Measurements from ENCODE around the gene TAPBPL. TPM values are rescaled to one million over a fixed set of nuclear protein-coding genes. Genes with fewer than 3 reads are reported as not detected.

Gene TAPBPL
- total RNA-seq, 2 donors from 2014 or later = 11.8 to 15.2 TPM

DNA sequence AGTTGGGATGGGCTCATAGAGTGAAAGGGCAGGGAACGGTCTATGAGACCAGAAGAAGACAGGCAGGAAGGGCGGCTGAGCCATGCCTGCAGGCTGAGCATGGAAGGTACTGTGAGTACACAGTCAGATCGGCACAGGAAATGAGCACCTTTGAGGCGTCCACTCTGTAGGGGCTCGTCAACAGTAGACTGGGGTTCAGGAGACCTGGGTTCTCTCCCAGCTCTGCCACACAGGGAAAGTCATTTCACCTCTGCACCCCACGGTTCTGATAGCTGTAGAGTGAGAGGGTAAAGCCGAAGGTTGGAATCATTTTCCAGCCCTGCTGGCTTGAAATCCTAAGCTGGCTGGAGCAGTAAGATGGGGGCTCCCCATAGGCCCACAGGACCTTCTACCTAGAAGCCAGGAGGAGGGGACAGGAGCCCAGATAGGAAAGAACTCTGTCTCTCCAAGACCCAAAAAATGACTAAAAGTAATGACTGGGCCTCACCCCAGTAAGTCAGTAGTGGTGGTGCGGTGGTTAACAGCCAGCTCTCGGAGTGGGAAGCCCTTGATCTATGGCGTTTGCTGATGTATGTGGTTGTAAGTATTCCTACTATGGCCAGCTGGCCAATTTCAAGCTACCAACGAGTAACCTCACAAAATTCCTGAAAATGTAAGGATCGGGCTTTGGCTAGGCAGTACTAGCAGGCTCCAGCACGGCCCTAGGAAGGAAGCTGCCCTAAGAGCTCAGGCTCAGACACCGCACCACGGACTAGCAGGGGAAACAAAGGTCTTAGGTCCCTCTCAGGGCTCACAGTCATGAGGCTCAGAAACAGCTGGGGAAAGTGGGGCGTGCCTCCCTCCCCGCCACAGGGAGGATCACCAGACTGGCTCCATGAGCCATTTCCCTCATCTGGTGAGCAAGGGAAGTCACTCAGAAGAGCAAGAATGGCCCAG, 17.4 kb upstream of the TAPBPL start:
- intact Hi-C loops (cut with DNase I) = no loop called here
- ATAC-seq = no peak
- no peak for DNase-seq

DNA sequence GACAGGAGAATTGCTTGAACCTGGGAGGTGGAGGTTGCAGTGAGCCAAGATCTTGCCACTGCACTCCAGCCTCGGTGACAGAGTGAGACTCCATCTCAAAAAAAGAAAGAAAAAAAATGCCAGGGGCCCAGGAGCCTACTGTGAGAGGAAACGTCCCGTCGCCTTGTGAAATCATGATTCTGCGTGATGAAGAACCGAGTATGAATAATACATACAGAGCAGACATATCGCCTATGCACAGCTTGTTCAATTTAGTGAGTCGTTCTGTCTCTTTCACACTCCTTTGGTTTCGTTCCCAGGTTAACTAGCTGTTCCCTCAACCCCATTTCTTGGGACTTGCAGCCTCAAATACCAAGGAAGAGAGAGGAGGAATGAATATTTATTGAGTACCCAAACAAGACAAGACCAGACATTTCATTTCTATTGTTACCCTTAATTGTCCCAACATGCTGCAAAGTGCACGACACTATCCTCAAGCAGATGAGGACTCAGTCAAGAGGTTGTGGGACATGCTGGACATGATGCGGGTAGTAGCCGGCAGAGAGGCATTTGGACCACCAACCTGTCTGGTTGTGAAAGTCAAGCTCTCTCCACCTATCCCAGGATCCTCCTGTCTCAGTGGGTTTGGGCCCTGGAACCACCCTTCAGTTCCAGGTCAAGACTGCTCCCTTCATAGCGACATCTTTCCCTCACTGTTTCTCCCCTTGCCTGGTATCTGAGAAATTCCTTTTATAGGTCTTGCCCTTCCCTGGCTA, 15.7 kb upstream of the TAPBPL start:
- ATAC-seq (no peak), DNase-seq (no peak)
- intact Hi-C loops (cut with DNase I) = no loop called here

DNA sequence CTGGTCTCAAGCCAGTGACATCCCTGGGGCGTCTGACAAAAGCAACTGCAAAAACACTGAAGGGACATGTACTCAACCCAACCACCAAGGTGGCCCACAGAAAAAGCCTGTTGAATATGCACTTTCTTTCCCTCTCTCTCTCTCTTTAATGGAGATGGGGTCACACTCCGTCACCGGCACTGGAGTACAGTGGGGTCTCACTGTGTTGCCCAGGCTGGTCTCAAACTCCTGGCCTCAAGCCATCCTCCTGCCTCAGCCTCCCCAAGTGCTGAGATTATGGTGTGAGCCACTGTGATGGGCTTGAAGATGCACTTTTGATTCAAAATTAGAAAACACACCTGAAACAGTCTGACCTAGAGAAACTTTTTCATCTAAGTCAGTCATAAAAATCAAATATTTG, 14.3 kb upstream of the TAPBPL start:
- no peak for ATAC-seq
- DNase-seq = no peak
- intact Hi-C loops (cut with DNase I) = no loop called here

DNA sequence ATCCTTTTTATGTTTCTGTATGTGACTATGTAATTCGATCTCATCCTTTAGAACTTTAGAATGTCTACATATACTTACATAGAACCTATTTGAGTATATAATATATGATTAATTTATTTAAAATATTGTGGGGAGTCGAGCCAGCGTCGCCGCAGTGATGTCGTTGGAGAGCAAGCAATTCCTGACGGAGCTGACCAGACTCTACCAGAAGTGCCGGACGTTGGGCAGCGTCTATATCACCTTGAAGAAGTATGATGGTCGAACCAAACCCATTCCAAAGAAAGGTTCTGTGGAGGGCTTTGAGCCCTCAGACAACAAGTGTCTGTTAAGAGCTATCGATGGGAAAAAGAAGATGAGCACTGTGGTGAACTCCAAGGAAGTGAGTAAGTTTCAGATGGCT, 13.5 kb upstream of the TAPBPL start:
- intact Hi-C loops (cut with DNase I) = no loop called here
- DNase-seq (no peak), ATAC-seq (no peak)

DNA sequence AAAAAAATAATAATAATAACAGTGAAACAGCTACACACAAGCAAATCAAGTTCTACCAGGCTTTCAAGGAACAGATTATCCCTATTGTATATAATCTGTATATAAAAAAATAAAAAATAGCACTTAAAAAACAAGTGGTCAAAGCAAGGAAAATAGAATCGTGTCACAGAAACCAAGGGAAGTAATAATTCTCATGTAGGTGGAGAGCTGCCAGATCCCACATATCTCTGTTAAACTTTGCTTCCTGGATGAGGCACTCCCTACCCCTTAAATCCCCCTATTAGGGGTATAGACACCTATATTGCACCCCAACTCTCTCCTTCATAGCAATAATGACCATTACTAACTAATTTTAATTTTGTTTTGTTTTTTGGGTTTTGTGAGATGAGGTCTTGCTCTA, 11.5 kb upstream of the TAPBPL start:
- DNase-seq (no peak), ATAC-seq (no peak)
- intact Hi-C loops (cut with DNase I) = no loop called here

DNA sequence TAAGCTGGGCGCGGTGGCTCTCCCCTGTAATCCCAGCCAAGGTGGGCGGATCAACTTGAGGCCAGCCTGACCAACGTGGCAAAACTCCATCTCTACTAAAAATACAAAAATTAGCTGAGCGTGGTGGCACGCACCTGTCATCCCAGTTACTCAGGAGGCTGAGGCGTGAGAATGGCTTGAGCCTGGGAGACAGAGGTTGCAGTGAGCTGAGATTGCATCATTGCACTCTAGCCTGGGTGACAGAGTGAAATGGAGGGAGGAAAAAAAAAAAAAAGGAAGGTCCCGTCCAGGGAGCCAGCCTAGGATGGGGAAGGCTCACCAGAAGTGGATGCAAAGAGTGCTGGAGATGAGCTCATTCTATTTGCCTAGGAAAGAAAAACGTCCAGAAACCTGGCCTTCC, 9.0 kb upstream of the TAPBPL start:
- DNase-seq = no peak
- intact Hi-C loops (cut with DNase I) = no loop called here
- no peak for ATAC-seq

DNA sequence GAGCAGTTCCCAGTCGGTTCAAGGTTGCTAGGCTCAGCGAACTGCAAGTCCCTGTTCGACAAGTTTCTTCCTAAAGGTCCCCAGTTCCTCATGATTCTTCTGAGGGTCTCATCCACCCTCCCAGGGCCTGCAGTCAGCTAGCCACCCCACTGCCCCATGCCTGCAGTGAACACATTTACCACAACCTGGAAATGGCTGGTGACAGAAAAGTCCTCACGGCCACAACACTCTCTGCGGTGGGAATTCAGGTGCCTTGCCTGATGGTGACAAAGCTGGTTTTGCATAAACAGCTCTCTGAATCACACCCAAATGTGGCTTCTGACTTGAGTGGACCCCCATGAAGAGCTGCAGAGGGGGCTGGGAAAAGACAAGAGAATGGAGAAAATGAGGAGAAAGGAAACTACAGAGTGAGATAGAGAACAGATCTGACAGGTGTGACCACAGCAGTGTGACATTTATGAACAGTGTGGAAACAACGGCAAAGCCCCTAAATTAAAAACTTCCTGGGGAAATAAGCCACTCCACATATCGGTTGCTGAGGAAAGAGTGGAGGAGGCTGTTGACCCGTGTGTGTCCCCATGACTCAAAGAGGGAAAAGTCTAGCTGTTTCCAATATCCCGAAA, 8.4 kb upstream of the TAPBPL start:
- no peak for ATAC-seq
- no peak for DNase-seq
- intact Hi-C loops (cut with DNase I) = no loop called here

DNA sequence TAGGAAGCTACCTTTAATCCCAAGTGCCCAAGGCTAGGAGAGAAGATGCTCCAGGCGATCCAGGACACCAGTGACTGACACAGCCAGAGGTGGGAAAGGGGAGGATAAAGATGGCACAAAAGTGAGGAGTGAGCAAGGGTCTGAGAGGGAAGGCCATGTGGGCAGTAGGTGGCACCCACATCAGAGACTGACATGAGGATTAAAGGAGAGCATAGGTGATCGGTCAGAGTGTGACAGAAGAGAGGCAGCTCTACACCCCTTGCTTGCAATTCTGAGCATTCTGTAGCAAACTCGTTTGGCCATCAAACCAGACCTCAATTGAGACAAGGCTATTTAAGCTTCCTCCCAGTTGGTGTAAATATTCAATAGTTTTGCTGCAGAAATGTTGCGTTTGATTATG, 7.8 kb upstream of the TAPBPL start:
- DNase-seq (no peak), ATAC-seq (no peak)
- intact Hi-C loops (cut with DNase I) = no loop called here

DNA sequence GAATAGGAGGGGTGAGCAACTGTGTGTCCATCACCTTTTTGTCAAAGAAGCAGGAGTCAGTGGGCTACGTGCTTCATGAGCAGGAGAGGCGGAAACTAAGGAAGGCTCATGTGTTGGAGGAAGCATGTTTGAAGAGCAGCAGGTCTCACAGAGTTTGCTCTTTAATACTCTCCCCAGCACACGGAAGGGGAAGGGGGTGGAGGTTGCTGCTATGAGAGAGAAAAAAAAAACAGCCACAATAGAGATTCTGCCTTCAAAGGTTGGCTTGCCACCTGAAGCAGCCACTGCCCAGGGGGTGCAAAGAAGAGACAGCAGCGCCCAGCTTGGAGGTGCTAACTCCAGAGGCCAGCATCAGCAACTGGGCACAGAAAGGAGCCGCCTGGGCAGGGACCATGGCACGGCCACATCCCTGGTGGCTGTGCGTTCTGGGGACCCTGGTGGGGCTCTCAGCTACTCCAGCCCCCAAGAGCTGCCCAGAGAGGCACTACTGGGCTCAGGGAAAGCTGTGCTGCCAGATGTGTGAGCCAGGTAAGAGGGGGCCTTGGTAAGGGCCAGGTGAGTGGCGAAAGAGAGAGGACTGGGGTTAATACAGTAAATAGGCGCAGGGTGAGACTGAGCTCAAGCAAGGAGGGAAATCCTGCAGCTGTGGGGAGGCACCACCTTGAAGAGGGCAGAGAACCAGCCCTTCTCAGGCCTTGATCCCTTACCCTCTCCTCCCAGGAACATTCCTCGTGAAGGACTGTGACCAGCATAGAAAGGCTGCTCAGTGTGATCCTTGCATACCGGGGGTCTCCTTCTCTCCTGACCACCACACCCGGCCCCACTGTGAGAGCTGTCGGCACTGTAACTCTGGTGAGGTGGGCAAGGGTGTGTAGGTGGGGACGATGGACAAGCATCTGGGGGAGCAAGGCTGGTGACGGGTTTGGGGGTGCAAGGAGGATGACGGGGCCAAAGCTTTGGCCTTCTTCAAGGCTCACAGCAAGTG, 6.8 kb upstream of the TAPBPL start, which contains the start of gene CD27:
TSS of gene CD27 (plus strand) at position 252 of the 985 bp plus-strand sequence. CDS start at position 393, 141 bp downstream.
- DNase-seq (no peak), ATAC-seq (peak in 1 of 2 donors; percentile 23)
- intact Hi-C loops (cut with DNase I) = no loop called here

DNA sequence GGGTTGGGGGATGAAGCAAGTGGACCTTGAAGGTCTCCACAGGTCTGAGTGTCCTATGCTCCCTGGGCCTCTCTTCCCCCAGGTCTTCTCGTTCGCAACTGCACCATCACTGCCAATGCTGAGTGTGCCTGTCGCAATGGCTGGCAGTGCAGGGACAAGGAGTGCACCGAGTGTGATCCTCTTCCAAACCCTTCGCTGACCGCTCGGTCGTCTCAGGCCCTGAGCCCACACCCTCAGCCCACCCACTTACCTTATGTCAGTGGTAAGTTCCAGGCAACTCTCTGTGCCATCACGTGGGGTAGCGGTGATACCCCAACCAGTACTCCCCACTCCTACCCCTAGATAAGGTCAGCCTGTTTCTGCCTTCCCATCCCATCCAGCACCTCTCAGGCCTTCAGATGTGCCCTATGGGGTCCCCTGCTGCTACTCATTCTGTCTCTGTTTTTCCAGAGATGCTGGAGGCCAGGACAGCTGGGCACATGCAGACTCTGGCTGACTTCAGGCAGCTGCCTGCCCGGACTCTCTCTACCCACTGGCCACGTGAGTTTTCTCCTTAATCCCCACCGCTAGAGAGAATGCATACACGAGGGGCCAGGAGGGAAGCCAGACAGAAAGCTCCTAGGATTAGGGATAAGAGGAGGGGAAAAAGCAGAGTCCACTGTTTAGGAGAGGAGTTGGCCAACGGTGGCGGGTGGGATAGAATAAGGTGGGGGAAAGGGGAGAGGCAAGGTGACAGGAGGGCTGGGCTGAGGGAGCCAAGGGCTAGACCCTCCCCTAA, 1.6 kb upstream of the TAPBPL start:
- intact Hi-C loops (cut with DNase I) = no loop called here
- ATAC-seq = no peak

DNA sequence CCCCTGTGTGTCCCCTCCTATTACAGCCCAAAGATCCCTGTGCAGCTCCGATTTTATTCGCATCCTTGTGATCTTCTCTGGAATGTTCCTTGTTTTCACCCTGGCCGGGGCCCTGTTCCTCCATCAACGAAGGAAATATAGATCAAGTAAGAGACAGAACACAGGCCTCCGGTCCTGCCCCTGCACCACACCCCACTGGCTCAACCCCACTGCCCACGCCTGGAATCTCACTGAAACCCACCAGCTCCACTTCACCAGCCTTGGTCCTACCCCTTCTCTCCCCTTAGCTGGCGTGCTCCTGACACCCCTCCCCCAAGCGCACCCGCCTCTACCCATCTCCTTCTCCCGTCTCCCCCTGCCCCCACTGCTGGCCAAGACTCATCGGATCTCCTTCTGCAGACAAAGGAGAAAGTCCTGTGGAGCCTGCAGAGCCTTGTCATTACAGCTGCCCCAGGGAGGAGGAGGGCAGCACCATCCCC, 934 bp upstream of the TAPBPL start:
- peak; percentile 9 to 23 for ATAC-seq
- intact Hi-C loops (cut with DNase I) = no loop called here
- no peak for DNase-seq

More for the DNA sequence above, 1.6 kb upstream of the TAPBPL start:
- DNase-seq = no peak

DNA sequence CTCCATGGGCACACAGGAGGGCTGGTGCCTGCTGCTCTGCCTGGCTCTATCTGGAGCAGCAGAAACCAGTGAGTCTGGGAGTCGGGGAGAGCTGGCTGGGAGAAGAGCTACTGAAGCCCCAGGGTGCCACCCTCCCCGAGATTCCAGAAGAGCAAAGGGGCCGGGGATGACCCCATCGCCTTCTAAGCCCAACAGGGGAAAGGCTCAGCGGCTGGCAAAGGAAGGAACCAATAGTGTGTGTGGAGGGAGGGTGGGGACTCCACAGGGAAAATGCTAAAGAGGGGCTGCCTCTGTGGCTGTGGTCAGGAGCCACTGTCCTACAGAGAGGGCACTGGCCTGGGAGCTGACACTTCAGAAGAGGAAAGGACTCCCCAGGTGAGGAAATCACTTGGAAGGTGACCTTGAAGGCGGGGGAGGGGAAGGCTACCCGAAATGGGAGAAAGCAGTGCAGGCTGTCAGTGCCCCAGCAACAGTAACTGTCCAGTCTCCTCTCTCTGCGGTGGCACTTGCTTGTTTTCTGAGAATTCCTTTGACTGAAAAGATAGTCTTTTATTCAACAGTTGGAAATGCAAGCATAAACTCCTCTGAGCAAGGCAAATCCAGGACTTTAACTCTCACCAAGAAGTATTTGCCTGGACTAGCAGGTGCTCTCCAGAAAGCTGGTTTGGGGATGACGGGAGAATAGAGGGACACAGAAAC, 552 bp downstream of the TAPBPL start:
- intact Hi-C loops (cut with DNase I) = no loop called here
- ATAC-seq (peak; percentile 22 to 42), DNase-seq (peak; percentile 39)

DNA sequence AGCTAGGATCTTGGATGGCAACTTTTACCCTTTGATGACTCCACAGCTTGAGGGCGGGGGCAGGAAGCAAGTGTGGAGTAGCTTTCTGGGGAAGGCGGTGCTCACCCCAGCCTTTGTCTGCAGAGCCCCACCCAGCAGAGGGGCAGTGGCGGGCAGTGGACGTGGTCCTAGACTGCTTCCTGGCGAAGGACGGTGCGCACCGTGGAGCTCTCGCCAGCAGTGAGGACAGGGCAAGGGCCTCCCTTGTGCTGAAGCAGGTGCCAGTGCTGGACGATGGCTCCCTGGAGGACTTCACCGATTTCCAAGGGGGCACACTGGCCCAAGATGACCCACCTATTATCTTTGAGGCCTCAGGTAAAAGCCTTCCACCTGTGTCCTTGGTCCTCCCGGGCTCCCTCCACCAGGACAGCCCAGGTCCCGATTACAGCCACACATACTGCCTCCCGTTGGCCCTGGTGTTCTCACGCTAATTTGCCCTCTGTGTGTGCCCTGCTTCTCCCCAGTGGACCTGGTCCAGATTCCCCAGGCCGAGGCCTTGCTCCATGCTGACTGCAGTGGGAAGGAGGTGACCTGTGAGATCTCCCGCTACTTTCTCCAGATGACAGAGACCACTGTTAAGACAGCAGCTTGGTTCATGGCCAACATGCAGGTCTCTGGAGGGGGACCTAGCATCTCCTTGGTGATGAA, 1.2 kb downstream of the TAPBPL start:
- ATAC-seq = peak in 1 of 2 donors; percentile 35
- intact Hi-C loops (cut with DNase I) = no loop called here
- peak; percentile 61 for DNase-seq

DNA sequence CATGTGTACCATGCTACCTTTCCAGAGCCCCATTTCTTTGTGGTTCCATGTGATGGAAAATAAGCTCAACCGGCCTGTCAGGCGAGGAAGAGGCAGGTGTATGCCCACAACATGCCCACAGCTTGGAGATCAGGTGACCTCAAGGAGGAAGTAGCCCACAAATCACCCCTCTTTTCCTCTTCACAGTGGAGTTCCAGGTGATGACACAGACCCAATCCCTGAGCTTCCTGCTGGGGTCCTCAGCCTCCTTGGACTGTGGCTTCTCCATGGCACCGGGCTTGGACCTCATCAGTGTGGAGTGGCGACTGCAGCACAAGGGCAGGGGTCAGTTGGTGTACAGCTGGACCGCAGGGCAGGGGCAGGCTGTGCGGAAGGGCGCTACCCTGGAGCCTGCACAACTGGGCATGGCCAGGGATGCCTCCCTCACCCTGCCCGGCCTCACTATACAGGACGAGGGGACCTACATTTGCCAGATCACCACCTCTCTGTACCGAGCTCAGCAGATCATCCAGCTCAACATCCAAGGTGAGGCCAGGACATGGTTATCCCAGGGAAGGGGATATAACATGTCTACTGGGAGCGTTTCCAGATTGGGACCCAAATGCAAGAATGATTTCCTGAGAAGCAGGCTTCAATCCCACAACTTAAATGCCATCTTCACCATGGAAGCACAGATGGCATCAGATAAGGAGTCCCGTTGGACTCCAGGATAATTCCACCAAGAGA, 5.5 kb downstream of the TAPBPL start:
- no peak for DNase-seq
- intact Hi-C loops (cut with DNase I) = no loop called here
- ATAC-seq = no peak

DNA sequence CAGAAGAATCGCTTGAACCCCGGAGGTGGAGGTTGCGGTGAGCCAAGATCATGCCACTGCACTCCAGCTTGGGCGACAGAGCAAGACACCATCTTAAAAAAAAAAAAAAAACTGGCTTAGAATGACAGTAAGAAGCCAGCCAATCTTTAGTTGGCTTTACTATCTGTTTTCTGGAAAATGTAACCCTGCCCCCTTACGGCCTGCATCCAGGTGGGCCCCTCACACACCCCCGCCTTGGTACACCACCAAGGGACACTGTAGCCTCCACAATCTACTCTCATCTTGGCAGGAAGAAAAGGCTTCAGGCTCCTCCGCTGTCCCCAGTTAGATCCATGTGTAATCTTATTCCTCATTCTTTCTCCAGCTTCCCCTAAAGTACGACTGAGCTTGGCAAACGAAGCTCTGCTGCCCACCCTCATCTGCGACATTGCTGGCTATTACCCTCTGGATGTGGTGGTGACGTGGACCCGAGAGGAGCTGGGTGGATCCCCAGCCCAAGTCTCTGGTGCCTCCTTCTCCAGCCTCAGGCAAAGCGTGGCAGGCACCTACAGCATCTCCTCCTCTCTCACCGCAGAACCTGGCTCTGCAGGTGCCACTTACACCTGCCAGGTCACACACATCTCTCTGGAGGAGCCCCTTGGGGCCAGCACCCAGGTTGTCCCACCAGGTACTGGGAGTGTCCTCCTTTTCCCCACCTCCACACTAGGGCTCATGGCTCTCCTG, 6.6 kb downstream of the TAPBPL start:
- DNase-seq (no peak), ATAC-seq (no peak)
- intact Hi-C loops (cut with DNase I) = no loop called here

DNA sequence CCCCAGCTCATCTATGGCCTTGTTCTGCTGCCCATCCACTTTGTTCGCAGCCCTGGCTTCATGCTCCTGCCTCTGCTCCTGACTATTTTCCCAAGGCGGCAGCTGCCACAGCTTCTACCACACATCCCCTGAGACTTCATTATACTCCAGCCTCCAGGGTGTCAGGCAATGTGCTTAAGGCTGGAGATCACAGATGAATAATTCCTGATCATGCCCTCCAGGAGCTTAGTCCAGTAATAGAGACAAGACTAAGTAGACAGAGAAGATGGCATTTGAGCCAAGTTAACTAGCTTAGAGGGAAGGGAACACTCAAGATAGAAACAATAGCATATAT, 7.1 kb downstream of the TAPBPL start:
- DNase-seq (no peak), ATAC-seq (no peak)
- intact Hi-C loops (cut with DNase I) = no loop called here
